ENCODE data around the gene MAN2A1.

Gene MAN2A1

GRCh38 chr5:109709225-109709624 lies 19.5 kb downstream of the MAN2A1 start:
- DNase-seq: no peak

GRCh38 chr5:109711673-109712072 lies 21.9 kb downstream of the MAN2A1 start:
- DNase-seq: no peak

GRCh38 chr5:109713453-109713852 lies 23.7 kb downstream of the MAN2A1 start:
- no peak for DNase-seq

GRCh38 chr5:109714592-109714991 lies 24.9 kb downstream of the MAN2A1 start:
- no peak for DNase-seq

GRCh38 chr5:109718216-109718615 lies 28.5 kb downstream of the MAN2A1 start:
- DNase-seq: no peak

- no peak for DNase-seq
Observed at GRCh38 chr5:109718632-109719031, 28.9 kb downstream of the MAN2A1 start.

- no peak for DNase-seq
Observed at GRCh38 chr5:109719978-109720377, 30.3 kb downstream of the MAN2A1 start.

GRCh38 chr5:109721741-109722140 lies 32.0 kb downstream of the MAN2A1 start:
- no peak for DNase-seq

- DNase-seq: no peak
Observed at GRCh38 chr5:109723606-109724005, 33.9 kb downstream of the MAN2A1 start.

GRCh38 chr5:109725135-109725534 lies 35.4 kb downstream of the MAN2A1 start:
- no peak for DNase-seq

- no peak for DNase-seq
Observed at GRCh38 chr5:109739741-109740728, 50.3 kb downstream of the MAN2A1 start.

GRCh38 chr5:109740966-109741365 lies 51.2 kb downstream of the MAN2A1 start:
- no peak for DNase-seq

- DNase-seq: no peak
Observed at GRCh38 chr5:109741390-109741789, 51.7 kb downstream of the MAN2A1 start.

GRCh38 chr5:109743041-109743531 lies 53.4 kb downstream of the MAN2A1 start:
- DNase-seq: no peak

GRCh38 chr5:109743770-109744212 lies 54.1 kb downstream of the MAN2A1 start:
- no peak for DNase-seq

GRCh38 chr5:109744261-109744660 lies 54.5 kb downstream of the MAN2A1 start:
- no peak for DNase-seq

- DNase-seq: no peak
Observed at GRCh38 chr5:109748546-109748945, 58.8 kb downstream of the MAN2A1 start.

- no peak for DNase-seq
Observed at GRCh38 chr5:109750463-109750862, 60.7 kb downstream of the MAN2A1 start.

- DNase-seq: no peak
Observed at GRCh38 chr5:109753279-109753678, 63.6 kb downstream of the MAN2A1 start.

- no peak for DNase-seq
Observed at GRCh38 chr5:109754319-109754718, 64.6 kb downstream of the MAN2A1 start.

GRCh38 chr5:109755761-109756160 lies 66.0 kb downstream of the MAN2A1 start:
- no peak for DNase-seq

GRCh38 chr5:109756543-109757185 lies 66.9 kb downstream of the MAN2A1 start:
- no peak for DNase-seq

GRCh38 chr5:109757490-109757889 lies 67.8 kb downstream of the MAN2A1 start:
- DNase-seq: no peak

GRCh38 chr5:109759306-109759705 lies 69.6 kb downstream of the MAN2A1 start:
- DNase-seq: no peak
